ENCODE data around the gene MAP3K9.

DNA sequence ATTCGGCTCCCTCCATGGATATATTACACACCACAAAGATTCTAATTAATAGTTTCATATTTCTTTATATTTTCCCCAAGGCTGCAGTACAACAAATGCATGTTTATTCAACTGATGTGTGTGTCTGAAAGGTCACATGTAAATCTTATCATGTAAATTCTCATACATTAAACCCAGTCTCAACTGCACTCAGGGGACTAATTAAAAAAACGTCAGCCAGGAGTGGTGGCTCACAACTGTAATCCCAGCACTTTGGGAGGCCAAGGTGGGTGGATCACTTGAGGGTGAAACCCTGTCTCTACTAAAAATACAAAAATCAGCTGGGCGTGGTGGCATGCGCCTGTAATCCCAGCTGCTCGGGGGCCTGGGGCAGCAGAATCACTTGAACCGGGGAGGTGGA lies 67.8 kb downstream of the MAP3K9 start:
- TF ChIP-seq, protein P1, sequence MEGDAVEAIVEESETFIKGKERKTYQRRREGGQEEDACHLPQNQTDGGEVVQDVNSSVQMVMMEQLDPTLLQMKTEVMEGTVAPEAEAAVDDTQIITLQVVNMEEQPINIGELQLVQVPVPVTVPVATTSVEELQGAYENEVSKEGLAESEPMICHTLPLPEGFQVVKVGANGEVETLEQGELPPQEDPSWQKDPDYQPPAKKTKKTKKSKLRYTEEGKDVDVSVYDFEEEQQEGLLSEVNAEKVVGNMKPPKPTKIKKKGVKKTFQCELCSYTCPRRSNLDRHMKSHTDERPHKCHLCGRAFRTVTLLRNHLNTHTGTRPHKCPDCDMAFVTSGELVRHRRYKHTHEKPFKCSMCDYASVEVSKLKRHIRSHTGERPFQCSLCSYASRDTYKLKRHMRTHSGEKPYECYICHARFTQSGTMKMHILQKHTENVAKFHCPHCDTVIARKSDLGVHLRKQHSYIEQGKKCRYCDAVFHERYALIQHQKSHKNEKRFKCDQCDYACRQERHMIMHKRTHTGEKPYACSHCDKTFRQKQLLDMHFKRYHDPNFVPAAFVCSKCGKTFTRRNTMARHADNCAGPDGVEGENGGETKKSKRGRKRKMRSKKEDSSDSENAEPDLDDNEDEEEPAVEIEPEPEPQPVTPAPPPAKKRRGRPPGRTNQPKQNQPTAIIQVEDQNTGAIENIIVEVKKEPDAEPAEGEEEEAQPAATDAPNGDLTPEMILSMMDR (IDR thresholded peaks at IDR 0.05) = no peak
- TF ChIP-seq, protein P2, sequence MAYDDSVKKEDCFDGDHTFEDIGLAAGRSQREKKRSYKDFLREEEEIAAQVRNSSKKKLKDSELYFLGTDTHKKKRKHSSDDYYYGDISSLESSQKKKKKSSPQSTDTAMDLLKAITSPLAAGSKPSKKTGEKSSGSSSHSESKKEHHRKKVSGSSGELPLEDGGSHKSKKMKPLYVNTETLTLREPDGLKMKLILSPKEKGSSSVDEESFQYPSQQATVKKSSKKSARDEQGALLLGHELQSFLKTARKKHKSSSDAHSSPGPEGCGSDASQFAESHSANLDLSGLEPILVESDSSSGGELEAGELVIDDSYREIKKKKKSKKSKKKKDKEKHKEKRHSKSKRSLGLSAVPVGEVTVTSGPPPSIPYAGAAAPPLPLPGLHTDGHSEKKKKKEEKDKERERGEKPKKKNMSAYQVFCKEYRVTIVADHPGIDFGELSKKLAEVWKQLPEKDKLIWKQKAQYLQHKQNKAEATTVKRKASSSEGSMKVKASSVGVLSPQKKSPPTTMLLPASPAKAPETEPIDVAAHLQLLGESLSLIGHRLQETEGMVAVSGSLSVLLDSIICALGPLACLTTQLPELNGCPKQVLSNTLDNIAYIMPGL (CRISPR knock-in tag; IDR thresholded peaks at IDR 0.05) = no peak
- TF ChIP-seq, protein P3, sequence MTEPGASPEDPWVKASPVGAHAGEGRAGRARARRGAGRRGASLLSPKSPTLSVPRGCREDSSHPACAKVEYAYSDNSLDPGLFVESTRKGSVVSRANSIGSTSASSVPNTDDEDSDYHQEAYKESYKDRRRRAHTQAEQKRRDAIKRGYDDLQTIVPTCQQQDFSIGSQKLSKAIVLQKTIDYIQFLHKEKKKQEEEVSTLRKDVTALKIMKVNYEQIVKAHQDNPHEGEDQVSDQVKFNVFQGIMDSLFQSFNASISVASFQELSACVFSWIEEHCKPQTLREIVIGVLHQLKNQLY (CRISPR knock-in tag; IDR thresholded peaks at IDR 0.05) = no peak
- TF ChIP-seq, protein P4, sequence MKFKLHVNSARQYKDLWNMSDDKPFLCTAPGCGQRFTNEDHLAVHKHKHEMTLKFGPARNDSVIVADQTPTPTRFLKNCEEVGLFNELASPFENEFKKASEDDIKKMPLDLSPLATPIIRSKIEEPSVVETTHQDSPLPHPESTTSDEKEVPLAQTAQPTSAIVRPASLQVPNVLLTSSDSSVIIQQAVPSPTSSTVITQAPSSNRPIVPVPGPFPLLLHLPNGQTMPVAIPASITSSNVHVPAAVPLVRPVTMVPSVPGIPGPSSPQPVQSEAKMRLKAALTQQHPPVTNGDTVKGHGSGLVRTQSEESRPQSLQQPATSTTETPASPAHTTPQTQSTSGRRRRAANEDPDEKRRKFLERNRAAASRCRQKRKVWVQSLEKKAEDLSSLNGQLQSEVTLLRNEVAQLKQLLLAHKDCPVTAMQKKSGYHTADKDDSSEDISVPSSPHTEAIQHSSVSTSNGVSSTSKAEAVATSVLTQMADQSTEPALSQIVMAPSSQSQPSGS (CRISPR knock-in tag; IDR thresholded peaks at IDR 0.05; ENCODE audit: borderline replicate concordance, low read depth) = no peak
- TF ChIP-seq CREM (CRISPR knock-in tag; IDR thresholded peaks at IDR 0.05) (no peak), CREB1 (CRISPR knock-in tag; IDR thresholded peaks at IDR 0.05) (no peak), RELA (CRISPR knock-in tag; IDR thresholded peaks at IDR 0.05; ENCODE audit: borderline replicate concordance) (no peak), SP1 (CRISPR knock-in tag; conservative IDR thresholded peaks at IDR 0.05) (no peak), FOXP1 (CRISPR knock-in tag; IDR thresholded peaks at IDR 0.05; ENCODE audit: borderline replicate concordance) (no peak), KAT7 (CRISPR knock-in tag; IDR thresholded peaks at IDR 0.05; ENCODE audit: borderline replicate concordance) (no peak), TP53 (CRISPR knock-in tag; IDR thresholded peaks at IDR 0.05) (no peak)
- TF ChIP-seq, protein P5, sequence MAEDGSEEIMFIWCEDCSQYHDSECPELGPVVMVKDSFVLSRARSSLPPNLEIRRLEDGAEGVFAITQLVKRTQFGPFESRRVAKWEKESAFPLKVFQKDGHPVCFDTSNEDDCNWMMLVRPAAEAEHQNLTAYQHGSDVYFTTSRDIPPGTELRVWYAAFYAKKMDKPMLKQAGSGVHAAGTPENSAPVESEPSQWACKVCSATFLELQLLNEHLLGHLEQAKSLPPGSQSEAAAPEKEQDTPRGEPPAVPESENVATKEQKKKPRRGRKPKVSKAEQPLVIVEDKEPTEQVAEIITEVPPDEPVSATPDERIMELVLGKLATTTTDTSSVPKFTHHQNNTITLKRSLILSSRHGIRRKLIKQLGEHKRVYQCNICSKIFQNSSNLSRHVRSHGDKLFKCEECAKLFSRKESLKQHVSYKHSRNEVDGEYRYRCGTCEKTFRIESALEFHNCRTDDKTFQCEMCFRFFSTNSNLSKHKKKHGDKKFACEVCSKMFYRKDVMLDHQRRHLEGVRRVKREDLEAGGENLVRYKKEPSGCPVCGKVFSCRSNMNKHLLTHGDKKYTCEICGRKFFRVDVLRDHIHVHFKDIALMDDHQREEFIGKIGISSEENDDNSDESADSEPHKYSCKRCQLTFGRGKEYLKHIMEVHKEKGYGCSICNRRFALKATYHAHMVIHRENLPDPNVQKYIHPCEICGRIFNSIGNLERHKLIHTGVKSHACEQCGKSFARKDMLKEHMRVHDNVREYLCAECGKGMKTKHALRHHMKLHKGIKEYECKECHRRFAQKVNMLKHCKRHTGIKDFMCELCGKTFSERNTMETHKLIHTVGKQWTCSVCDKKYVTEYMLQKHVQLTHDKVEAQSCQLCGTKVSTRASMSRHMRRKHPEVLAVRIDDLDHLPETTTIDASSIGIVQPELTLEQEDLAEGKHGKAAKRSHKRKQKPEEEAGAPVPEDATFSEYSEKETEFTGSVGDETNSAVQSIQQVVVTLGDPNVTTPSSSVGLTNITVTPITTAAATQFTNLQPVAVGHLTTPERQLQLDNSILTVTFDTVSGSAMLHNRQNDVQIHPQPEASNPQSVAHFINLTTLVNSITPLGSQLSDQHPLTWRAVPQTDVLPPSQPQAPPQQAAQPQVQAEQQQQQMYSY (CRISPR knock-in tag; IDR thresholded peaks at IDR 0.05) = no peak
- TF ChIP-seq, protein P6, sequence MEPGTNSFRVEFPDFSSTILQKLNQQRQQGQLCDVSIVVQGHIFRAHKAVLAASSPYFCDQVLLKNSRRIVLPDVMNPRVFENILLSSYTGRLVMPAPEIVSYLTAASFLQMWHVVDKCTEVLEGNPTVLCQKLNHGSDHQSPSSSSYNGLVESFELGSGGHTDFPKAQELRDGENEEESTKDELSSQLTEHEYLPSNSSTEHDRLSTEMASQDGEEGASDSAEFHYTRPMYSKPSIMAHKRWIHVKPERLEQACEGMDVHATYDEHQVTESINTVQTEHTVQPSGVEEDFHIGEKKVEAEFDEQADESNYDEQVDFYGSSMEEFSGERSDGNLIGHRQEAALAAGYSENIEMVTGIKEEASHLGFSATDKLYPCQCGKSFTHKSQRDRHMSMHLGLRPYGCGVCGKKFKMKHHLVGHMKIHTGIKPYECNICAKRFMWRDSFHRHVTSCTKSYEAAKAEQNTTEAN (CRISPR knock-in tag; IDR thresholded peaks at IDR 0.05) = no peak
- TF ChIP-seq, protein P7, sequence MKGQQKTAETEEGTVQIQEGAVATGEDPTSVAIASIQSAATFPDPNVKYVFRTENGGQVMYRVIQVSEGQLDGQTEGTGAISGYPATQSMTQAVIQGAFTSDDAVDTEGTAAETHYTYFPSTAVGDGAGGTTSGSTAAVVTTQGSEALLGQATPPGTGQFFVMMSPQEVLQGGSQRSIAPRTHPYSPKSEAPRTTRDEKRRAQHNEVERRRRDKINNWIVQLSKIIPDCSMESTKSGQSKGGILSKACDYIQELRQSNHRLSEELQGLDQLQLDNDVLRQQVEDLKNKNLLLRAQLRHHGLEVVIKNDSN (CRISPR knock-in tag; IDR thresholded peaks at IDR 0.05) = no peak

All from WTC11 (cell line).